H9 (cell line): ENCODE measurements around the gene NEXN. TPM values are rescaled to one million over a fixed set of nuclear protein-coding genes. Genes with fewer than 3 reads are reported as not detected.

ENCODE experiments used
- DNase-seq: peaks from one replicate; pipeline ENCODE4 v3.0.0-alpha.2; 2017
- H2AFZ ChIP-seq: one replicate; pipeline ENCODE4 v1.6.1; 2013; ENCODE audit warnings: mild to moderate bottlenecking, low read length, control low read depth, moderate library complexity
- H2AK5ac ChIP-seq: 2 replicates; pipeline ENCODE4 v1.6.1; 2013; ENCODE audit warnings: low read length, control low read depth, mixed read lengths; ENCODE audit not compliant: insufficient read length
- H2BK120ac ChIP-seq: one replicate; pipeline ENCODE4 v1.6.1; 2013; ENCODE audit warnings: low read depth, mild to moderate bottlenecking, low read length, control low read depth, inconsistent platforms; ENCODE audit not compliant: poor library complexity, severe bottlenecking
- H2BK12ac ChIP-seq: 2 replicates; pipeline ENCODE4 v1.6.1; 2013; ENCODE audit warnings: low read length, control low read depth, mixed read lengths, low read depth; ENCODE audit not compliant: insufficient read length
- H2BK15ac ChIP-seq: 2 replicates; pipeline ENCODE4 v1.6.1; 2013; ENCODE audit warnings: low read depth, low read length, control low read depth
- H2BK20ac ChIP-seq: one replicate; pipeline ENCODE4 v1.6.1; 2013; ENCODE audit warnings: low read depth, mild to moderate bottlenecking, low read length, control low read depth, inconsistent platforms; ENCODE audit not compliant: poor library complexity, severe bottlenecking
- H2BK5ac ChIP-seq: 2 replicates; pipeline ENCODE4 v1.6.1; 2013; ENCODE audit warnings: low read length, control low read depth, mixed read lengths; ENCODE audit not compliant: insufficient read length
- H3K14ac ChIP-seq: 2 replicates; pipeline ENCODE4 v1.6.1; 2013; ENCODE audit warnings: low read length, control low read depth; ENCODE audit not compliant: insufficient read depth
- H3K18ac ChIP-seq: 2 replicates; pipeline ENCODE4 v1.6.1; 2013; ENCODE audit warnings: low read depth, mild to moderate bottlenecking, mixed read lengths, low read length, control low read depth; ENCODE audit not compliant: insufficient read length
- H3K23ac ChIP-seq: 2 replicates; pipeline ENCODE4 v1.6.1; 2013; ENCODE audit warnings: low read length, control low read depth, mixed read lengths, low read depth; ENCODE audit not compliant: insufficient read length
- H3K23me2 ChIP-seq: 2 replicates; pipeline ENCODE4 v1.6.1; 2013; ENCODE audit warnings: low read depth, mild to moderate bottlenecking, mixed read lengths, low read length, control low read depth; ENCODE audit not compliant: insufficient read length, poor library complexity, severe bottlenecking
- H3K27ac ChIP-seq: 2 replicates; pipeline ENCODE4 v1.5.1; 2013; ENCODE audit warnings: low read length, control low read depth, mixed read lengths, low read depth; ENCODE audit not compliant: insufficient read length
- H3K27me3 ChIP-seq: 2 replicates; pipeline ENCODE4 v1.6.1; 2013; ENCODE audit warnings: low read length, control low read depth, inconsistent platforms; ENCODE audit not compliant: insufficient read depth
- H3K4ac ChIP-seq: 2 replicates; pipeline ENCODE4 v1.6.1; 2013; ENCODE audit warnings: low read depth, mild to moderate bottlenecking, control low read depth, inconsistent platforms, low read length, moderate library complexity
- H3K4me1 ChIP-seq: 2 replicates; pipeline ENCODE4 v1.6.1; 2013; ENCODE audit warnings: low read length, control low read depth, inconsistent platforms; ENCODE audit not compliant: insufficient read depth
- H3K4me2 ChIP-seq: 2 replicates; pipeline ENCODE4 v1.6.1; 2013; ENCODE audit warnings: low read length, control low read depth, mixed read lengths; ENCODE audit not compliant: insufficient read length, insufficient read depth
- H3K56ac ChIP-seq: 2 replicates; pipeline ENCODE4 v1.6.1; 2013; ENCODE audit warnings: low read depth, mild to moderate bottlenecking, mixed read lengths, low read length, control low read depth; ENCODE audit not compliant: insufficient read length
- H3K79me1 ChIP-seq: 2 replicates; pipeline ENCODE4 v1.6.1; 2013; ENCODE audit warnings: low read depth, mild to moderate bottlenecking, moderate library complexity, low read length, control low read depth, inconsistent platforms; ENCODE audit not compliant: insufficient read depth, poor library complexity, severe bottlenecking
- H3K79me2 ChIP-seq: 2 replicates; pipeline ENCODE4 v1.6.1; 2013; ENCODE audit warnings: low read length, control low read depth, inconsistent platforms; ENCODE audit not compliant: insufficient read depth
- H3K9ac ChIP-seq: 2 replicates; pipeline ENCODE4 v1.6.1; 2013; ENCODE audit warnings: low read length, control low read depth, mixed read lengths; ENCODE audit not compliant: insufficient read length; ENCODE audit errors: extremely low read depth
- H3K9me3 ChIP-seq: one replicate; pipeline ENCODE4 v1.6.1; 2013; ENCODE audit warnings: low read depth, low read length, inconsistent platforms; ENCODE audit not compliant: control insufficient read depth
- H3T11ph ChIP-seq: one replicate; pipeline ENCODE4 v1.6.1; 2013; ENCODE audit warnings: mild to moderate bottlenecking, low read length, control low read depth, inconsistent platforms
- H4K20me1 ChIP-seq: one replicate; pipeline ENCODE4 v1.6.1; 2013; ENCODE audit not compliant: control insufficient read depth, insufficient read length, insufficient read depth
- H4K5ac ChIP-seq: 2 replicates; pipeline ENCODE4 v1.6.1; 2013; ENCODE audit warnings: low read depth, mild to moderate bottlenecking, mixed read lengths, low read length, control low read depth; ENCODE audit not compliant: insufficient read length
- H4K8ac ChIP-seq: replicated peaks from 2 replicates; pipeline ENCODE4 v1.6.1; 2013; ENCODE audit warnings: low read length, control low read depth, mixed read lengths, low read depth; ENCODE audit not compliant: insufficient read length
- H4K91ac ChIP-seq: 2 replicates; pipeline ENCODE4 v1.6.1; 2013; ENCODE audit warnings: low read depth, mild to moderate bottlenecking, moderate library complexity, mixed read lengths, low read length, control low read depth; ENCODE audit not compliant: insufficient read length
- H3K27ac Mint-ChIP-seq, 3 experiments: 2 replicates in 2 of 3; 3 replicates in 1 of 3; pipeline ENCODE4 v1.8.0; 2020 to 2021; ENCODE audit warnings: mixed read lengths in 3 of 3, mild to moderate bottlenecking in 1 of 3, moderate library complexity in 1 of 3
- H3K27me3 Mint-ChIP-seq: 2 replicates; pipeline ENCODE4 v1.8.0; 2021; ENCODE audit warnings: low read depth, mild to moderate bottlenecking, moderate library complexity, mixed read lengths
- H3K36me3 Mint-ChIP-seq, 3 experiments: 2 replicates in 2 of 3; 3 replicates in 1 of 3; pipeline ENCODE4 v1.8.0; 2020 to 2021; ENCODE audit warnings: low read depth in 3 of 3, mixed read lengths in 3 of 3; ENCODE audit not compliant: insufficient read depth in 1 of 3
- H3K4me1 Mint-ChIP-seq, 2 experiments: 2 replicates each; pipeline ENCODE4 v1.8.0; 2020; ENCODE audit warnings: mixed read lengths in 2 of 2
- H3K4me3 Mint-ChIP-seq, 2 experiments: 2 replicates in 1 of 2; 3 replicates in 1 of 2; pipeline ENCODE4 v1.8.0; 2020 to 2021; ENCODE audit warnings: mild to moderate bottlenecking in 2 of 2, mixed read lengths in 2 of 2, moderate library complexity in 1 of 2
- H3K9me3 Mint-ChIP-seq, 2 experiments: 2 replicates in 1 of 2; 3 replicates in 1 of 2; pipeline ENCODE4 v1.8.0; 2020; ENCODE audit warnings: mild to moderate bottlenecking in 2 of 2, mixed read lengths in 2 of 2, moderate library complexity in 1 of 2
- CTCF ChIP-seq: fragments of 200-600 bp; sonication (generic); conservative IDR thresholded peaks from 3 replicates; pipeline ENCODE4 v1.8.0; 2021; ENCODE audit warnings: antibody characterized with exemption, mild to moderate bottlenecking
- WGBS: extraction: QIAGEN DNeasy Blood & Tissue Kit; methylation state at CpG from one replicate; pipeline ENCODE4 v1.1.7; 2013; ENCODE audit warnings: missing lambda C conversion rate, low lambda C conversion rate, mixed read lengths; ENCODE audit not compliant: insufficient read length; ENCODE audit errors: extremely low coverage; 5-methylcytosine and 5-hydroxymethylcytosine counted together
- total RNA-seq: library from RNA; stranded (reverse); gene quantifications from 2 replicates; pipeline ENCODE4 v1.2.1, GENCODE V29; 2021

The NEXN gene
- total RNA-seq, 1 experiment from 2014 or later = 3.2 TPM

DNA sequence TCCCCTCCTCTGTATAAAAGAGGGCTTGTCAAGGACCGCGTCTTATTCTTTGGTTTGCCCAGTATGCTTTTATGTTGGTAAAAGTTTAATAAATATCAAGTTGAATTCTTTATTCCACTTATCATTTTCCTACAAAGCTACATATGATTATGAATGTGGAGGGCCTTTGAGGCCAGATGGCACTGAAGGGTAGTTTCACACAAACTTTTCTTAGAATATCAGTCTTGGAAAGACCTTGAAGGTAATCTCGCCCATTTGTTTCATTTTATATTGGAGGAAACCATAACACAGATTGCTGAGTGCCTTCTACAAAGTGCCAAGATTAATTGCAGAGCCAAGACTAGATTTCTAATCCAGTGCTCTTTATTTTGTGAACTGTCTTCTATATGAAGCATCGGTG is 96.2 kb downstream of the NEXN start:
- no peak overlapping the region for H2BK20ac ChIP-seq
- H3K27ac ChIP-seq = no peak overlapping the region
- no peak overlapping the region for H2AK5ac ChIP-seq
- H3T11ph ChIP-seq = no peak overlapping the region
- Mint-ChIP-seq H3K27ac (no peak overlapping the region), H3K27me3 (no peaks in the 10 kb centered on the region), H3K9me3 (no peaks in the 10 kb centered on the region), H3K36me3 (peaks cover 0 to 8% (median 2%) of the 10 kb centered on the region in 3 experiments; a peak in 4 of 7 replicates), H3K4me3 (no peak overlapping the region), H3K4me1 (peaks cover 47 to 56% of the 10 kb centered on the region in 2 experiments)
- H3K18ac ChIP-seq = no peak overlapping the region
- H3K14ac ChIP-seq = no peak overlapping the region
- no peak for TF ChIP-seq CTCF
- no peak overlapping the region for H3K9ac ChIP-seq
- WGBS = no CpG with 5 or more reads among the region's 4 CpGs
- H4K8ac ChIP-seq = no peak overlapping the region
- no peak overlapping the region for H2BK5ac ChIP-seq
- no peak overlapping the region for H2AFZ ChIP-seq
- no peak overlapping the region for H4K91ac ChIP-seq
- H3K4me1 ChIP-seq = no peaks in the 10 kb centered on the region
- H3K79me2 ChIP-seq = peaks cover 15% of the 10 kb centered on the region; the same call in 1 of the 2 replicates
- no peaks in the 10 kb centered on the region for H3K79me1 ChIP-seq
- H4K20me1 ChIP-seq = no peaks in the 10 kb centered on the region
- H3K27me3 ChIP-seq = no peaks in the 10 kb centered on the region
- H2BK15ac ChIP-seq = no peak overlapping the region
- no peak overlapping the region for H3K4ac ChIP-seq
- H3K56ac ChIP-seq = no peak overlapping the region
- DNase-seq = no peak
- H3K23me2 ChIP-seq = no peaks in the 10 kb centered on the region
- H2BK12ac ChIP-seq = no peak overlapping the region
- no peaks in the 10 kb centered on the region for H3K9me3 ChIP-seq
- no peak overlapping the region for H4K5ac ChIP-seq
- H3K4me2 ChIP-seq = no peak overlapping the region
- no peak overlapping the region for H3K23ac ChIP-seq
- H2BK120ac ChIP-seq = no peak overlapping the region
